Activated T-helper 9 cell treated with anti-CD3 and anti-CD28 coated beads, Interleukin-2, amount 50 U/mL, for 16 hours (primary cell): ENCODE data around the gene CYYR1.
"Not testable (repeated sequence)": the region's sequence is repeated elsewhere in the genome, so short reads cannot be mapped to it uniquely, and the experiment has no call there.

Experiments used
- DNase-seq: peaks from one replicate; pipeline ENCODE4 v3.0.0-alpha.2; 2020; ENCODE audit warnings: low read depth

CYYR1 gene

DNA sequence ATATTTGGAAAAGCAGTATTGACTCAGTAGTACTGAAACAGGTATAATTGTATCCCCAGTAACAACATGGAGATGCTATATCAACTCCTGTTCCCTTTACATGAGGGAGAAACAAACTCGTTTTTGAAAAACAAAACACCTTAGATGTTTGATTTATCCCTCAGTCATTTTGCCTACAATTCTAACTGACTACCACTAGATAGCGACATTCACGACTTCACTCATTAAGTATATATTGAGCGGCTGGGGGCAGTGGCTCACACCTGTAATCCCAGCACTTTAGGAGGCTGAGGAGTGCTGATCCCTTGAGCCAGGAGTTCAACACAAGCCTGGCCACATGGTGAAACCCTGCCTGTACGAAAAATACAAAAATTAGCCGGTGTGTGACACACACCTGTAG, 83.3 kb downstream of the CYYR1 start:
- no peak for DNase-seq

DNA sequence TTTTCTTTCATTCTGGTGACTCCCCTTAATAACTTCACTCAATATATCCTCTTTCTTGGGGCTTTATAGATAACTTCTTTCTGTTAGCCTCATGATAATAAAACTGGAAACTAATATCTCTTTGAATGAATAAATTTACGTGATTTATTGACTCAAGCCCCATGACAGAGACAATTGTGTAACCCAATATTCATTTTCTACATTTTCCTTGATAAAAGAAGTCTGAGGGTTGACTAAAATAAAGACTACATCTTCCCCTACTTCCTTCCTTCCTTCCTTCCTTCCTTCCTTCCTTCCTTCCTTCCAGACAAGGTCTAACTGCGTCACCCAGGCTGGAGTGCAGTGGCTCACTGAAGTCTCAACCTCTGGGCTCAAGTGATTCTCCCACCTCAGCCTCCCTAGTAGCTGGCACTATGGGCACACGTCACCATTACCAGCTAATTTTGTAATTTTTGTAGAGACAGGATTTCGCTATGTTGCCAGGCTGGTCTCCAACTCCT, 85.1 kb downstream of the CYYR1 start:
- no peak for DNase-seq

DNA sequence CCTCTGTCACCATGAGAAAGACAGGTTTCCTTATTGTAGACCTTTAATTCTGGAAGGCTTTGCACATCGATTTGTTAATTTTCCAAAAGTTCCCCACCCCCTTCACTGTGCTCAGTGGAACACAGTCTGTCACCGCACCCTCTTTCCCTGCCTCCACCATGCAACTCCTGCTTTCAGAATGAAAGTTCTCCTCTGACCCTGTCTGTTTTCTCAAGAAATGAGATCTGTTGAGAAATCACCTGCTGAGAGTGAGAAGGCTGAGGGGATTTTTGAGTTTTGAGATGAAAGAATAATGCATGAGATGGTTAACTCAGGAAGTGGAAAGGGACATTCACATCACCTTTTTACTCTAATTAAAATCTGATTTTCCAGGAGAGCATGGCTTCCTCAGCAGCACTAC, 99.6 kb downstream of the CYYR1 start:
- DNase-seq = no peak

GRCh38 chr21:26471099-26471471, 102.0 kb downstream of the CYYR1 start:
- no peak for DNase-seq

DNA sequence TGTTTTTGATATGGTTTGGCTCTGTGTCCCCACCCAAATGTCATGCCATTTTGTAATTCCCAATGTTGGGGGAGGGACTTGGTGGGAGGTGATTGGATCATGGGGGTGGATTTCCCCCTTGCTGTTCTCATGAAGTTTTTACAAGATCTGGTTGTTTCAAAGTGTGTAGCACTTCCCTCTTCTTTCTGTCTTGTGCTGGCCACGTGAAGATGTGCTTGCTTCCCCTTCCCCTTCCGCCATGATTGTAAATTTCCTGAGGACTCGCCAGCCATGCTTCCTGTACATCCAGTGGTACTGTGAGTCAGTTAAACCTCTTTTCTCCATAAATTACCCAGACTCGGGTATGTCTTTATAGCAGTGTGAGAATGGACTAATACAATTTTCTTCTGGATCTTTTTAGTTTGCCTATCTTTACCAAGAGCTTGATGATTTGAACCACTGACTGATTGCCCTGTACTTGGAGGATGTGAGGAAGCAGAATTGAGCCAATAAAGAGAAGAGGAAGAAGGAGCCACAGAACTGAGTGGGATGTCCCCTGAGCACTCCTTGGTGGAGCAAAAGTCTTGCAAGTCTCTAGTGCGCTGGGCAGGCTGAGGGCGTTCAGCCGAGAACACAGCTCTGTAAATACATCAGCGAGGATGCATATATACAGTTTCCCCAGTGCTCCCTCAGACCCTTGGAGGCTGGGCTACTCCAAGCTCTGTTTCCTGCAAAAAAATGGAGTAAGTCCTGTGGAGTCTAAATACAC, 102.6 kb downstream of the CYYR1 start:
- no peak for DNase-seq

- no peak for DNase-seq
Observed at GRCh38 chr21:26469789-26470188, 103.3 kb downstream of the CYYR1 start.

GRCh38 chr21:26465916-26466315, 107.2 kb downstream of the CYYR1 start:
- no peak for DNase-seq

DNA sequence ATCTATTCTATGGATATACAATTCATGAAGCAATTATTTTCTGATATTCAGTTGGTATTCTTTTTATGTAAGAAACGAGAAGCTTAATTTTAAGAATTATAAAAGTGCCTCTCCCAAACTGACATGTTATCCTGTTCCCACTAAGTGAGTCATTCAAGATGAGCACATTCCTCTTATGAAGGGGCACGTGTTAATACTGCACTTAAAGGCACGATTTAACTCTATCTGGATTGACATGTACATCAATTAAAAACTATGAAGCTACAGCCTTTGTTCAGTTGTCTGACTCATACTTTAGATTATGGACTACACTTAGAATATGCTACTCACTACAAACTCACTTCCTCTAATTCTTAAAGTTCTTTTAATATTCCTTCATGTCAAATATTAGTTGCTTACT, 111.6 kb downstream of the CYYR1 start:
- no peak for DNase-seq

GRCh38 chr21:26460621-26461020, 112.5 kb downstream of the CYYR1 start:
- no peak for DNase-seq

GRCh38 chr21:26458854-26459253, 114.2 kb downstream of the CYYR1 start:
- not testable (repeated sequence) for DNase-seq

GRCh38 chr21:26457817-26458216, 115.3 kb downstream of the CYYR1 start:
- DNase-seq = no peak

- DNase-seq = no peak
Observed at GRCh38 chr21:26453267-26453666, 119.8 kb downstream of the CYYR1 start.

DNA sequence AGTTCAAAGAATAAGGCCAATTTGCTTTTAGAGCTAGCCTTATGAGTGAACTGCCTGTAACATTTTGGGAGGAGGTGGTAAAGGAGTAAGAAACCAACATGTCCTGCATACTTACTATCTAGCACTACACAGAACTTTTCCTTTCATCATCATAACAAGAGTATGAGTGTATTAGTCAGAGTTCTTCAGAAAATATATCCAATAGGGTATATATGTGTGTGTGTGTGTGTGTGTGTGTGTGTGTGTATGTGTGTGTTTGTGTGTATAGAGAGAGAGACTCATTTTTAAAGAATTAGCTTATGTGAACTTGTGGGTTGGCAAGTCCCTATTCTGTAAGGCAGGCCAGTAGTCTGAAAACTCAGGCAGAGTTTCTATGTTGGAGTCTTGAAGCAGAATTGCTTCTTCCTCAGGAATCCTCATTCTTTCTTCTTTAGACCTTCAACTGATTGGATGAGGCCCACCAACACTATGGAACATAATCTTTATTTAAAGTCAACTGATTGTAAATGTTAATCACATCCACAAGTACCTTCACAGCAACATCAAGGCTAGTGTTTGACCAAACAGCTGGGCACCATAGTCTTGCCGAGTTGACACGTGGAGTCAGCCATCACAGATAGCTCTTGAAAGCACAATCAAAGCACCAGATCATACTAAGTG, 121.9 kb downstream of the CYYR1 start:
- no peak for DNase-seq

DNA sequence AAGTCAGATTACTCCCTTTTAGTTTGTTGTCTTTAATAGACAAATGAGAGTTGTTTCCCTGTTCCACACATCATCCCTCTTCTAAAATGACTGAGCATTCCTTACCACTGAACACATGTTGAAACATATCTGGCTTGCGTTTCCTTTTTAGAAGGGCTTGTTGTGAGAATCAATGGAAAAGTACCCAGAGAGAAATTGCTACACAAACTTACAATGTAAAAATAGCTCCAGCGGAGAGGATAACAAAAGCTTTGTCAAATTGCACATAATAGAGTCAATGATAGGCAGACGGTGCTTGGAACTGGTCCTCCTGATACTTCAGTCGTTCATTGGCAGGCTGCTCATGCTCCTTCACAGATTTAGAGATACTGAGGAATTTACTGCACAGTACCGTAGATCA, 123.9 kb downstream of the CYYR1 start:
- DNase-seq = no peak

DNA sequence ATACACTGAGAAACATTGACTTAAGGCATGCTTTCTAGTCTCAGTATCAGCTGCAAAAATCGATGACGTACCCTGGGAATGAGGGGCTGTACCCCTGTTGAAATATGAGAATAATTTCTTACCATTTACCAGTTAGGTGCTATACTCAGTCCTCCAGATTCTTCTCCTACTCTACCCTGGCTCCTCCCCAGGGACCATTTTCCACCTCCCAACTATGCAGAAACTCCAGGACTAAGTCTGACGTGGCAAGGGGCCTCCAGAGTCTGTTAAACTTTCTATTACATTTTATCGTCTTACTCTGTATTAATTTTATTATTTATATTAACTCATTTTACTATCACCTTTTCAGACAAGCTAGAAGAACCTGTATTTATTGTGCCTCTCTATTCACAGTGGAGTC, 124.3 kb downstream of the CYYR1 start:
- DNase-seq = no peak

- no peak for DNase-seq
Observed at GRCh38 chr21:26447932-26448475, 125.1 kb downstream of the CYYR1 start.

DNA sequence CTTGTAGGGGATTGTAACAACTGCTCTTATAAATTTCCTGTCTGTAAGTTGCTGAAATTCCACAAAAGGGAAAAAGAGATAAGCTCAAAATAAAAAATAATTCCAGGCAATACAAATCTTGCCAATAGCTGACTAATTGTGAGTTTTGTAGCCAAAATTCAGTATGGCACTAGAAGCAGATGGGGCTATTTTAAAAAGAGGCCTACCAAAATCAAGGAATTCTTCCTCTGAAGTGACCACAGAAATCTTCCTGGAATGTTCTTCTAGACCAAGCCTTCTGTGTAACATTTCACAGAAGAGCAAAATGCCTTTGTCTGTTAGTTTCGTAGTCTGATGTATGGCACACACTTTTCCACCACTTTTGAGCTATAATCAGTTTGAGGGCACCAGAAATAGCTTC, 127.6 kb downstream of the CYYR1 start:
- no peak for DNase-seq

- no peak for DNase-seq
Observed at GRCh38 chr21:26444646-26445045, 128.4 kb downstream of the CYYR1 start.

- DNase-seq = no peak
Observed at GRCh38 chr21:26443867-26444266, 129.2 kb downstream of the CYYR1 start.

- DNase-seq = no peak
Observed at GRCh38 chr21:26443291-26443690, 129.8 kb downstream of the CYYR1 start.

DNA sequence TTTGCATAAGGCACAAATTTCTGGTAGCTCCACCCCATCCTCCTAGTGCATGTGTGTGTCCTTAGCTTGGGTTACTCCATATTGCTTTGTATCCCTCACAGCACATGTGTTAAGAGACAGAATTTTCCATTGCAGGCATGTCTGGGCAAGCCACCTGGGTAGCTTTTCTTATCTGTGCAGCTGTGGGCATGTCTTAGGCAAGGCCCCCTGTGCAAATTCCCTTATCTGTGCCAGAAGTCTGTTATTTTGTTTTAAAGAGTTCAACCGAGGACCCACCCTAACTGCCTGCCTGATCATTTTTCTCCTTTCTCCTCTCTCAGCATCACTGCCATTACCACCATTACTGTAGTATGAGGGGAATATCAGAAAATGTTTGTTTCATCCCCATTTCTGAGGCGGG, 131.9 kb downstream of the CYYR1 start:
- no peak for DNase-seq

DNA sequence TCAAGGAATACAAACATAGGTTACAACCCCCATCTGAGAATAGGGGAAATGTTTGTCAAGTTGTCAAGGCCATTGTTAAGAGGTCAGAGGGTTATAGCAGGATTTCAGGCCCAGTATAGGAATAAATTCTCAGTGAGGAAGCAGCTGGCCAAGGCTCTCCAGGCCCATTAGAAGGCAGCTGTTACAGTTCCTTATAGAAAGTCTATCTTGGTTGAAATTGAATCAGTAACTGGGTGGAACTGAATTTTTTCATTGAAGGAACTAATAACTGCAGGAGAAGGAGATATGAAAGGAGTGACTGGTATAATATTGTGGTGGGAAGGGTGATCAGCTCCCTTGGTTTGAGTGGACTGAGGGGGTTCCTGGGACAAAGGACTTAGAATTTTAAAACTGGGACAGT, 134.1 kb downstream of the CYYR1 start:
- DNase-seq = no peak

GRCh38 chr21:26437326-26438009, 135.6 kb downstream of the CYYR1 start:
- no peak for DNase-seq
